ENCODE measurements around the gene C6orf89.

GRCh38 chr6:36867471-36868224 is 18.1 kb upstream of the C6orf89 start:
- TF ChIP-seq CTCF (IDR thresholded peaks at IDR 0.05) (no peak), POLR2A (IDR thresholded peaks at IDR 0.05) (no peak)

Measured in Peyer's patch (tissue), 4 donors.